Activated T-cell treated with anti-CD3 and anti-CD28 coated beads, Interleukin-2, amount 50 U/mL, for 48 hours (primary cell): ENCODE results near the gene ZNF512B.
A peak's percentile ranks its signal among the peaks of the same experiment; 100 is the strongest.
"Not testable (repeated sequence)": the region's sequence is repeated elsewhere in the genome, so short reads cannot be mapped to it uniquely, and the experiment has no call there.

ENCODE experiments used
- DNase-seq, 2 experiments: peaks; one replicate each; pipeline ENCODE4 v3.0.0-alpha.2; 2020

The ZNF512B gene

DNA sequence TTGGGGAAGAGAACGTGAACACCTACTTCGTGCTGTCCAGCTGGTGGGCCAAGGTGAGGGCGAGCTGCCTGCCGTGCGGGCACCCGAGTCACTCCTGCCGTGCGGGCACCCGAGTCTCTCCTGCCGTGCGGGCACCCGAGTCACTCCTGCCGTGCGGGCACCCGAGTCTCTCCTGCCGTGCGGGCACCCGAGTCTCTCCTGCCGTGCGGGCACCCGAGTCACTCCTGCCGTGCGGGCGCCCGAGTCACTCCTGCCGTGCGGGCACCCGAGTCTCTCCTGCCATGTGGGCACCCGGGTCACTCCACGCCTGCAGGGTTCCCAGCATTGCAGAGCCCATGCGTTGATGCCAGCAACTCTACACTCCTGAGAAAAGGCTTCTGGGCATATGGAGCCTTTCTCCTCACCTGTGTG, 40.3 kb downstream of the ZNF512B start:
- not testable (repeated sequence) for DNase-seq

DNA sequence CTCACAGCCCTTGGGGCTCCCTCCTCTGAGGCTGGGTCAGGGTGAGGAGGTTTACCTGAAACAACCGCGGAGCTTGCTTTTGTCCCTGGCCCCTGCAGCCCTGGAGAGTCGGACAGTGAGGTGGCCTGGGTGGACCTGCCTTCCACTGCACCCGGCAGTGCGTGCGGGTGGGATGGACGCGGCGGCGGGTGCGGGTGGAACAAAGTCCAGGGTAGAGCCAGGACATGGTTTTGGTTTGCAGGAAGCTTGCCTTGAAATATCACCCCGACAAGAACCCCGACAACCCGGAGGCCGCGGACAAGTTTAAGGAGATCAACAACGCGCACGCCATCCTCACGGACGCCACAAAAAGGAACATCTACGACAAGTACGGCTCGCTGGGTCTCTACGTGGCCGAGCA, 40.7 kb downstream of the ZNF512B start:
- no peak for DNase-seq

DNA sequence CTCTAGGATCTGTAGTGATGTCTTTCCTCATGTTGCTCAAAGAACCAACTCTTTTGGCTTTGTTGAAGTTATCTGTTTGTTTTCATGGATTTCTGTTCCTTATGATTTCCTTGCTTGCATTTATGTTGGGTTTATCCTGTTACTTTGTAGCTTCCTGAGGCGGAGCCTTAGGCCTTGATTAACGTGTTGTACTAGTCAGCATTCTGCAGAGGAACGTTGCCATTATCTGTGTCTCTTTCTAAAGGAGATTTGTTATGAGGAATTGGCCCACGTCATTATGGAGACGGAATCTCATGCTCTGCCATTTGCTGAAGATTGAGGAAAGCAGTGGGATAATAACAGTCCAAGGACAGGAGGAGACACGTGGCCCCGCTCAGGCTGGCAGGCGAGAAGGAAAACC, 43.4 kb downstream of the ZNF512B start:
- no peak for DNase-seq

DNA sequence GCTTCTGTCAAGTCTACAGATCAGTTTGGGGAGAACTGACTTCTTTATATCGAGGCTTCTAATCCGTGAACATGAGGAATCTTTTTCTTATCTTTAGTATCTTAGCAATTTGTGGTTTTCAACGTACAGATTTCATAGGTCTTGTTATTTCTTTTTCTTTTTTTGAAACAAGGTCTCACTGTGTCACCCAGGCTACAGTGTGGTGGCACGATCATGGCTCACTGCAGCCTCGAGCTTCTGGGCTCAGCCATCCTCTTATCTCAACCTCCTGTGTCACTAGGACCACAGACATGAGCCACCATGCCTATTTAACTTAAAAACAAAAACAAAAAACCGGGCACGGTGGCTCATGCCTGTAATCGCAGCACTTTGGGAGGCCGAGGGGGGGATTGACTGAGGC, 45.5 kb downstream of the ZNF512B start:
- no peak for DNase-seq

DNA sequence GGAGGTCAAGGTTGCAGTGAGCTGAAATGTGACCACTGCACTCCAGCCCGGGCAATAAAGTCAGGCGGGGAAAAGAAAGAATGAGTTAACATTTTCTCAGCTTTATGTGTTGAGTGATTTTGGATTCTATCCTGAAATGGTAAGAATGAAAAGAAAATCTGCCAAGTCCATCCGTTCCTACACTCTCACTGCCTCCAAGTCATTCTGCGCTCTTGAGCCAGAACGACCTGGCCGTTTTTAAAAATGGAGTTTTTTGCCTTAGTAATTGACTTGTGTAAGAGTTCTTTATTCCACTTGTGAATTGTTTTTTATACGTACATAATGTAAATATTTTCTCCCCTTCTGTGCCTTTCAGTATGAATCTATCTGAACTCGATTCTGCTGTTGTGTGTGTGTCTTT, 46.1 kb downstream of the ZNF512B start:
- no peak for DNase-seq

DNA sequence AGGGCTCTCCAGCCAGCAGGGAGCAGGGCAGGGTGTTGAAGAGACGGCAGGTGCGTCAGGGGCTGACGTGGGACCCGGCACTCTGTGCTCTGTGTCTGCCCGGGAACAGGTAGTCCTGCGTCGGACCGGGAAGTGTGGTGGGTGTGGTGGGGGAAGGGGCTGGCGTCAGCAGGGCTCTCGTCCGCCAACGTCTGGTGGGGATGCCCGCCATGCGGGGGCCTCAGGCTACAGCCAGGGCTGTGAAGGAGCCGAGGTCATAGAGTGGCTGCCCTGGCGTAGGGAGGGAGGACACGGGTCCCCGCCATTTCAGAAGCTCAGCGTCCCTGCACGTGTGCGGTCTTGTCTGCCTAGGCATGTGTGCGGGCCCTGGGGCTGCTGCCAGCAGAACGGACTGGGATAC, 49.5 kb downstream of the ZNF512B start:
- no peak for DNase-seq

DNA sequence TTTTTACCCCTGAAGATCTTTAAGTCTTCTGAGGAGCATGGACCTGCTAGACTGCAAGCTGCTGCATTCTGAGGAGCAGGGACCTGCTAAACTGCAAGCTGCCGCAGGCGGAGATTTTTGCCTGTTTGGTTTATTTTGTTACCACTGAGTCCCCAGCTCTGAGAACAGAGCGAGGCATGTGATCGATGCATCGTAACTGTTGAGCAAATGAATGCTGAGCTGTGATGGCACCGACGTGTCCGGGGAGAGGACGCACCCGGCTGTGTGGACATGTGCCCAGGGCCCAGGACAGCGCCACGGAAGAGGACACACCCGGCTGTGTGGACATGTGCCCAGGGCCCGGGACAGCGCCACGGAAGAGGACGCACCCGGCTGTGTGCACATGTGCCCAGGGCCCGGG, 50.6 kb downstream of the ZNF512B start:
- no peak for DNase-seq

DNA sequence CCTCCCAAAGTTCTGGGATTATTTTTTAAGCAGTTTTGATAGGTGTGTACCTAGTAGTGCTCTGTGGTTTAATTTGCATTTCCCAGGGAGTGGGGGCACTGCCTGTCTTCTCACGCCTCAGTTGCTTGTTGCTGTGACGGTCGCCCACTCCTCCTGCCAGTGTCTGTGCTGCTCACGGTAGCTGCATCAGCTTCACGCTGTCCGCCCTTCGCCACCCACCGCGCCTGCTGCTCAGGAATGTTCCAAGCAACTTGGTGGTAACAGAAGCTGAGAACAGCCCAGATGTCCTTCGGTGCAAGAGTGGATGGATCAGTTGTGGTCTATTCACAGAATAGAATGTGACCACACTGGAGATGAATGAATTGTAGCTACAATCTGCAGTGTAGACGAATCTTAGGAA, 51.9 kb downstream of the ZNF512B start:
- no peak for DNase-seq

DNA sequence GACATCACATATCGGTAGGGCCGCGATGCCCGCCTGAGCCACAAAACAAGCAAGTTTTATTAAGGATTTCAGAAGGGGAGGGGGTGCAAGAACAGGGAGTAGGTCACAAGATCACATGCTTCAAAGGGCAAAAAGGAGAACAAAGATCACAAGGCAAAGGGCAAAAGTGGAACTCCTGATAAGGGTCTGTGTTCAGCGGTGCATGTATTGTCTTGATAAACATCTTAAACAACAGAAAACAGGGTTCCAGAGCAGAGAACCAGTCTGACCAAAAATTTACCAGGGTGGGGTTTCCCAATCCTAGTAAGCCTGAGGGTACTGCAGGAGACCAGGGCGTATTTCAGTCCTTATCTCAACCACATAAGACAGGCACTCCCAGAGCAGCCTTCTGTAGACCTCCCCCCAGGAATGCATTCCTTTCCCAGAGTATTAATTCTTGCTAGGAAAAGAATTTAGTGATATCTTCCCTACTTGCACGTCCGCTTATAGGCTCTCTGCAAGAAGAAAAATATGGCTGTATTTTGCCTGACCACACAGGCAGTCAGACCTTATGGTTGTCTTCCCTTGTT, 53.3 kb downstream of the ZNF512B start:
- DNase-seq, result not testable (repeated sequence)

DNA sequence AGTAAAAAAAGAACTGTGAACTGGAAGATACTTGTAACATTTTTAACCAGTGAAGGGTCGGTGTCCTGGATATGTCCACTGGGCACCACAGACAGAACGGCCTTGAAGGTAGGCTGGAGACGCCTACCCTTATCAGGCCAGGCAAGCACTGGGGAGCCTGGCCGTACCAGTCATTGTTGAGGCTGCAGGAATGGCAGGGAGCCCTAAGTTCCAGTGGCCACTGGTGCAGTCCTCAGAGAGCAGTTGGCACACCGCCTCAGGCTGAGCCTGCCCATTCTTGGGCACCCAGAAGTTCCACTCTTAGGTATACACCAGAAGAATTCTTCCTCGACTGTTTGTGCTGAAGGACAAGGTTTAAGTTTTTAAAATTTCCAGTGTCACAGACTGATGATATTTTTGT, 54.3 kb downstream of the ZNF512B start:
- DNase-seq, result no peak

DNA sequence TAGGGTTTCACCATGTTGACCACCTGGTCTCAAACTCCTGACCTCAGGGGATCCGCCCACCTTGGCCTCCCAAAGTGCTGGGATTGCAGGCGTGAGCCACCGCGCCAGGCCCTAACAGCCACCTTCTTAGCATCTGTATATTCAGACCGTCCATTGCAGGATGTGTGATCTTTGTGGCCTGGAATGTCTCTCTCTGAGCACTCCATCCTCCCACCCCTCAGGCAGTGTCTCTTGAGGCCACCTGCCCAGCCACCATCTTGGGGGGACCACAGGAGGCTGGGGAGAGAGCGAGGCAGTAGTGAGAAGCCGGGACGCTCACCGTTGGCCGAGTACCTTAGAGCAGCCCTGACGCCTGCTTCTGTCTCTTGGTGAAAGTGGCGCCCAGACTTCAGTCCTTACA, 56.0 kb downstream of the ZNF512B start:
- DNase-seq, result no peak

DNA sequence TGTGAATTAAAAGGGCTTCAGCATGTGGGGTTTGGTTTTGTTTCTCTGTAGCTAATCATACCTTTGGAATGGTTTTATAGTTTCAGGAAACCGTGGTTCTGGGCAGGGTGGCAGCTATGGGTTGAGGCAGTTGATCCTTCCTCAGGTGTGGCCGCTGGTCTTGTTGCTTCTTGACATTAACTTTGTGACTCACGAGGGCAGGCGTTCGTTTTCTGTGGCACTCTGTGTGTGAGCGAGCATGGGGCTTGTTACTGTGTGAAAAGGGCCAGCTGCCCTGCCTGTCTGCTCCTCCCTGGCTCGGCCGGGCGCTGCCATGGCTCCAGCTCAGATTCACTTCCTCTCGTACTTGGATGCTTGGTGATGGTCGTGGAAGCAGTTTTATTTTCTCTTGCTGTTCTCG, 58.6 kb downstream of the ZNF512B start:
- peak in 1 of 2 experiments; percentile 26 for DNase-seq

DNA sequence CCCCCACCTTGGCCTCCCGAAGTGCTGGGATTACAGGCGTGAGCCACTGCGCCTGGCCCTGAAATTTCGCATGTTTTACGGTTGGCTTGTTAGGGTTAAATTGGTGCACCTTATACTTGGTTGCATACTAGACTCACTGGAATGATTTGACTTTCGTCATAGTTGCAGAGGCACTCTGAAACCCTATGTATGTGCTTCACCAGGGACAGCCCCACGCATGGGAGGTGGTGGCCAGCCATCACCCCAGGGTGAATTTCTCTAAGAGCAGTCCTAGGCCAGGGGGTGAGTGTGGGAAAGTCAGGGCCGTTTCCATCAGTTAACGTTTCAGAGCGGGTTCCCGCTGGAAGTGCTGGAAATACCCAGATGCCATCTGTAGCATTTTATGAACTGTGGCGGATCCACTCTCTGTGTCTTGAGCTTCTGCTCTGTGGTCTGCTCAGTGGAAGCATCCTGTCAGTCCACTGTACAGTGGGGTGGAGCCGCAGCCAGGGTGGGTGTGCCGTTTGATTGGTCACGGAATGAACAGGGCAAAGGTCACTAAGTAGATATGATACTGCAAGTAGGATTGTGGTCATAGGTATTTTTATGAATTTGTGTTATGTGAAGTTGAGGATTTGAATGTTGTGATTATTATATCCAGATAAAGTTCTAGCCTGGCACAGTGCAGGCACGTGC, 61.6 kb downstream of the ZNF512B start:
- DNase-seq, result no peak
